Stimulated activated CD8-positive, alpha-beta memory T cell treated with anti-CD3 and anti-CD28 coated beads, Interleukin-2, amount 100 ng/mL, for 1 hour (primary cell): ENCODE measurements around the gene CAMTA1.

ENCODE experiments used
- DNase-seq, 2 donors: peaks; one replicate each; pipeline ENCODE4 v3.0.0-alpha.2; 2020; ENCODE audit warnings: low read depth in 2 of 2

The CAMTA1 gene

DNA sequence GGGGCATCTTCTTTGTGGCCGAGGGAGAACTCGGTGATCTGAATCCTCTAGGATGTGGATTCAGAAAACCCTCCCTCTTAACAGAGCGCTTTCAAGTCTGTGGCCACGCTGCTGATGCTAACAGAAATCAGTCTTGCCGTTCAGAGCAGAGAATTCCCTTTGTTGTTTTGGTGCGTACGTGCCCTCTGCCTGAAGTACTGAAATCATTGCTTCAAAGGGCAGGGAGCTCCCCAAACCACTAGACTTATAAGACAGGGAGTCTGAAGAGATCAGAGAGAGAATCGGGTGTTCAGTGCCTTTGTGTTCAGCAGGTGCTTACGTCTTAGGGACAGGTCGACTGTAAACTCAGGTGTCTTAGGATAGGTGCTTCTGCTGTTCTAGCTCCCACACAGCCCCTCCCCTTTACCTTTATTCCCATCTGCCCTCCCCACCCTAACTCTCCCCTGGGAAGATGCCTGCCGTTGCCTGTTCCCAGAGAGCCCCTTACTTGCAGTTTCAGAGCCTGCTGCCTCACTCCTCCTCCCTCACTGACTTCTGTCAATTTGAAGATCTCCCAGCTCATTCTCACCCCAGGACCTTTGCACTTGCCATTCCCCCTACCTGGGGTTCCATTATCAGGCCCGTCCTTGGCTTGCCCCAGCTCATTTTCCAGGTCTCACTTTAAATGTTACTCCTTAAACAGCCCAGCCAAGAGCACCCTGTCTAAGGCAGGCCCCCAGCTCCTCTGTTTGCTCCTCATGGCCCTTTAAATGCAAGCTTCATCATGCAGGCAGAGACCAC lies 143.0 kb downstream of the CAMTA1 start:
- no peak for DNase-seq

DNA sequence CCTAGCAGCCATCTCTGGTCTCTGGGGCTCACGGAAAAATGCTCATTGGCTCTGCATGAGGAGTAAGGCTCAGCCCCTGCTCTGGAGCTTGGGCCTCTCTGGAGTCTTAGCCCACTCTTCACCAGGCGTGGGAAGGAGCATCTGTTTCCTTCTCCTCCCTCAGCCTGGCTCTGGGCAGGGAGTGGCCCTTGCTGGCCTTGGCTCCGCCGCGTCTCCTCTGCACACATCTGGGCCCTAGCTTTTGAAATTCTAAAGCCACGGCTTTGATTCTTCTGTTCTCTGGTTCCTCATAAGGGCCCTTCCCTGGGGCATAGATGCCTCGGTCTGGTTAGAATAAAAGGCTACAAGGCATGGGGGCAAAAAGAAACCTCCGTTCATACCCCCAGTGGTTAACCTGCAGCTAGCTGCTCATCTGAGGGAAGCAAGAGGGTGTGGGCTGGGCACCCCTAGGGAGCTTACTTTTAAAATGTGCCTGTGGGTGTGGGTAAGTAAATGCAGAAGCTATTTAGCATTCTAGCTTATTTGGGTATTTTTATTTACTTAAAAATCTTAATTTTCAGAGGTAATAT lies 145.6 kb downstream of the CAMTA1 start:
- no peak for DNase-seq

DNA sequence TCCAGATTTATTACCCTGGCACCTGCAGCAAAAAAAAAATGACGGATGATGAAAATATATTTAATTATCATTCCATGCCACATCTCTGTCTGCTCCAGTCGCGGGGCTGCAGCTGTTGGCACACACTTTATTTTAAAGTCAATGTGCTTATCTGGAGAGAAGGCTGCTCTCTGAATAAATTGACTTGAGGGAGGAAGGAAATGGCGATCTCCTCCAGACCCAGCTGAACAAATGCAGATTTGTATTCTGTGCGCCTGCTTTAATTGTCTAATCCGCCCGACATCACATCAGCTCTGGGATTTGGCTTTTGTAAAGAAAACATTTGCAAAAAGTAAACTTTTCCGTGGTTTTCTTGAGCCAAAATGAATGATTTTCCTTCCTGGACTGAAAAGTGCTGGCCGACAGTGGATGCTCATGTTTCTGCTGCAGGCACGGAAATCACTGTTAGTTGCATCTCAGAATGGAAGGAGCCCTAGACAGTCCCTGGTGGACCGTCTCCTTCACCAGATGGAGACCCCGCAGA lies 150.2 kb downstream of the CAMTA1 start:
- no peak for DNase-seq

DNA sequence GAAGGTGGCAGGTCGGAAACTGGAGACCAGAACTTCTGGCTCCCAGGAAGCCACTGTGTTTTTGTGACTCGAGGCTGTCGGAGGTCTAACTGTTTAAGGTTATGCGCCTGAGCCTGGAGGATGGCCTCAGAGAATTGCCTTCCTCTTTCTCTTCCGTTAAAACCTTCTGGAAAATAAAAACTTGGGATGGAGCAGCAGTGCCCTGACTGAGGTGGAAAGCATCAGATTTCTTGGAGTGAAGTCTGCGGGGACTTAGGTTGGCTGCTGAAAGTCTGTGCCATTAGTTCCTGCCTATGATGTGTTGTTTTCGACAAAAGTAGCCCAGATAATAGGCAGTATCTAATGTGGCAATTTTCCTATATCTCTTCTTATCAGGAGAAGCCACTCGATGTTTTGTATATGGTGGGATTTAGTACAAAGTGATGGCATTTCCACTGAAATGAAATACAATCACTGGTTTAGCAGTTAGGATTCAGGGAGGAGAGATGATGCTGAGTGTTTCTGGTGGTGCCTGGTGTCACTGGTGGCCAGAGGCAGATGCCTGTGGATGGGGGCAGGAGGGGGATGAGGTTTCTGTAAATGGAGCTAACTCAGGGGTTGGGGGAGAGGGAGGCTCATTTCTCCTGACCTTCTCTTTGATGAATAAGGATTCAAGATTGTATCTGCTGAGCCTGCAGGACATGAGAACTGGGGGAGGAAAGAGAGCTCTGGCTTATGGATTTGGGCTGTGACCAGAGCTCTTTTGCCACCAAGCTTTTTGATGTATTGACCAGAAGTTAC lies 150.8 kb downstream of the CAMTA1 start:
- DNase-seq: no peak

DNA sequence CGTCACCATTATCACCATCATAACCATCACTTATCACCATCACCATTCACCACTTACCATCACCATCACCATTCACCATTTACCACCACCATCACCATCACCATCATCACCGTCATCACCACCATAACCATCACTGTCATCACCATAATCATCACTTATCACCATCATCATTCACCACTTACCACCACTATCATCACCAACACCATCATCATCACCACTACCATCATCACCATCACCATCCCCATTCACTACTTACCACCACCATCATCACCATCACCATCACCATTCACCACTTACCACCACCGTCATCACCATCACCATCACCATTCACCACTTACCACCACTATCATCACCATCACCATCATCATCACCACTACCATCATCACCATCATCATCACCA lies 151.8 kb downstream of the CAMTA1 start:
- DNase-seq: no peak

DNA sequence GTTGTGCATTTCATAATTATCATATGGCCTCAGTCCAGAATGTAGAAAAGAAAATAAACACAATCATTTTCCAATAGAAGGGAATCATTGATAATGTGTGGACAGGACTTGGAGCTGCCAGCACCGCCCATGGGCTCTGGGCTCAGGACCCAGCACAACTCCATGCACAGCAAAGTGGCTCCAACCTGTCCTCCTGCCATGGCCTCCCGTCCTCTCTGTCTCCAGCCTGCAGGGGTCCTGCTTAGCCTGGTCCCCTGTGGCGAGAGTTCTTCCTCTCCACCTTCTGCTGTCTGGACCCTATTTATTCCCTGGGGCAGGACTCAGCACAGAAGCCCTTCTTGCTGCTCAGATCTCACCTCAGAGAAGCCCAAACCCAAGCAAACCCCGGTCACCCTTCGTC lies 154.1 kb downstream of the CAMTA1 start:
- no peak for DNase-seq

DNA sequence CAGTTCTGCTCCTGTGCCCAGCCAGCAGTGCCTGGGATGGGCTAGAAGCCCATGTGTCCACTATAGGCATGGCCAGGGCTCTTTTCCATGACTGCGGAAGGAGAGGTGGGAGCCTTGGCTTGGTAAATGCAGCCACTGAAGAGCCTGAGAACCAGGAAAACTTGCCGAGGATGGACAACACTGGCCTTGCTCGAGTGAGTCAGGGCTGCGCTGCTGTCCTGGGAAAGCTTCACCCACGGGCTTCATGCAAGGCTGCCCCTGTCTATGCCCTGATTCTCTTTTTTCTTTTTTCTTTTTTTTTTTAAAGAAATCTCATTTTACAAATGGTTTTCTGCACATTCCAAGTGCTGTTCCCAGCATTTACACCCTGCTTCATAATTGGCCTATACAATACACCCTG lies 156.5 kb downstream of the CAMTA1 start:
- no peak for DNase-seq

DNA sequence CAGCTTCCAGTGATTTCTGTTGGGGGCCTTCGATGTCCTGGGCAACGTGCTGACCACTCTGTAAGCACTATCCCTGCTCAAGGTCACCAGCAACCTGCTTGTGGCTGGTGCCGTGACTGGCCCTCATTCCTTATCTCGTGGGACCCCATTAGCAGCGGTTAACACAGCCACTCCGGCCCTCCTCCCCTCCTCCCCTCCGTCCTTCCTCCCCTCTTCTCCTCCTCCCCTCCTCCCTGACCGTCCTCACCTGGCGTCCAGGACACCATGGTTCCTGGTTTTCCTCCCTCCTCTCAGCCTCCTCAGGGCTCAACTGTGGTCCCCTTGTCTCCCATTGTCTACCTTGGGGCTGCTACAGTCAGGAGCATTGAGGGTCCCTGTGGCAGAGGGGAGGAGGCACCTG lies 157.7 kb downstream of the CAMTA1 start:
- no peak for DNase-seq

DNA sequence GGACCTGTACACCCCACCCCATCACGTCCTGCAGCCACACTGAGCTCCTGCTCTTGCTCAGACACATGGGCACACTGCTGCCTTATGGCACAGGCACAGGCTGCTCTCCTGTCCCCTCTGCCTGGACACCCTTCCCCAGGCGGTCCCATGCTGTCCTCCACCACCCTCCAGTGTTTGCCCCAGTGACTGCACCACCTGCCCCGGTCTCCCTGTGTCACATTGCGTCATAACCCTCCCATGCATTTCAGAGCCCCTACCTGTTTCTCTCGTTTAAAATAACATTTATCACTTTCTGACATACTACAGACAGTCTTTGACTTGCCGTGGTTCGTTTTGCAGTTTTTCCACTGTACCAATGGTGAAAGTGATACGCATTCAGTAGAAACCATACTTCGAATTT lies 159.2 kb downstream of the CAMTA1 start:
- DNase-seq: no peak

DNA sequence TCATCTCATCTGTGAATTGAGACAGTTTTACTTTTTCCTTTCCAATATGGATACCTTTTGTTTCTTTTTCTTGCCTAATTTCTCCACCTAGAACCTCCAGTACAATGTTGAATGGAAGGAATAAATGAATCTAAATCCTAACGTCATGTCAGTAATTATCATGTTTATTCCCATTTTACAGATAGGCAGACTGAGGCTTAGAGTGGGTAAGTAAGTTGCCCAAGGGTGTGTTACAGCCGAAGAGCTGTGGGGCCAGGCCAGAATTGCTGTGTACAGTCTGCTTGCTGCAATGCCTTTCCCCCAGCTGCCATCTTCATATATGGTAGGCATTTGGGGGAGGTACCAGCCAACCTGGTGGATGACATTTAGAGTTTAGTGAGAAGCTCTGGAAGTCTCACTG lies 162.7 kb downstream of the CAMTA1 start:
- no peak for DNase-seq

DNA sequence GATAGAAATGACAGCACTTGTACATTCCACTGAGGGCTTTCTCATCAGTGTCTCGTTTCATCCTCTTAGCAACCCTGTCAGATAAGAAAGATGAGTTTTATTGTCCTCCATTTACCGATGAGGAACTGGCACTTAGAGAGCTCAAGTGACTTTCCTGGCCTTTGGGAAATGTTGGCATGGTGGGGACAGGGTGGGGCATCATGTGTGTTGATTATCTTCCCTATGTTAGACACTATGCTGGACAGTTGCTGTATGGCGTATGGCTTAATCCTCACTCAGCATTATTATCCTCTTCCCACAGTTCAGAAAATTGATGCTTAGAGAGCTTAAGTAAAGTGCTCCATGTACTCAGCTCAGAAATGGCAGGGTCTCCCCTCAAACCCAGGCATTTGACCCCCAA lies 163.2 kb downstream of the CAMTA1 start:
- no peak for DNase-seq

DNA sequence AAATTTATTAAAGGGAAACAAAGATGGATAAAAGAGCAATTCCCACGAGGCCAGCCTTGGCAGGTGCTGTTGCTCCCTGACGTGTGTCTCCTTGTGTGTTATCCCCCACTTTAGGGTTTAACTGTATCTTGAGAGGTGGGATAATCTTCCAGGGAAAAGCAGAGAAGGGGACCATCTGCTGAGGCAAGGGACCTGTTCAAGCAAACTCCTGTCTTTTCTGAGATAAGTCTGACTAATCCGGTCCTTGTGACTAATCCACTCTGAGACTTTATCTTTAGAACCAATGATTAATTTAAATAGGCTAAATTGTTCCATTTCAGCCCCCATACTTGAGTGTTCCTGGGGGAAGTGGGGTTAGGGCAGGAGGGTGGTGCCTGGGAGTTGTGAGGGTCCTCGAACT lies 163.6 kb downstream of the CAMTA1 start:
- no peak for DNase-seq

DNA sequence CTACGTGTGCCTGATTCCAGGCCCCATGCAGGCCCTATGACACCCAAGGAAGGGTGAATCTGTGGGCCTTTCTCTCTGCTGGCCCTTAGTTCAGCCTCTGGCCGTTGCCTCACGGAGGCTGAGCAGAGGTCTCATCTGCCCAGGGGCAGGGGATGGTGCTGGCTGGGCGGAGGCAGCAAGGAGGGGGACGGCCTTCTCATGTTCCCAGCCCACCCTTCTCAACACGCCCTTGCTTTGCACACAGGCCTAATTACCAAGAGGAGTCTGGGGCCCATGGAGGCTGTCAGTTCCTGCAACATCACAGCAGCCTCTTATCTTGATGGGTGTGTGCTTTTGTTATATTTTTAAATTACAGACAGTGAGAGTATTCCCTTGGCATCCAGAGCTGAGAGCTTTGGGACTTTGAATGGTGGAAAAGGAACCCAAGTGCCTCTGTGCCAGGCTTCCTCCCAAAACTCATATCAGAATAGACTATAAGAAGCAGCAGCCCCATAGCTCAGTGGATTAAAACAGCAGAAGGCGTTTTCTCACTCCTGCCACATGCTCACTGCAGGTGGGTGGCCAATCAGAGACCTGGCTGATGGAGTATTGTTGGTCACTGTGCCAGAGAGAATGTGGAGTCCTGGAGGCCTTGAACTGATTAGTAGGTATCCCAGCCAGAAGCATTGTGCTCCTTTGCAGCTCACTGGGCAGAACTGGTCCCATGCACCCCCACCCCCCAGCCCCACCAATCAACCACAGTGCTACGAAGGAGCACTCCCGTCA lies 164.9 kb downstream of the CAMTA1 start:
- DNase-seq: no peak

DNA sequence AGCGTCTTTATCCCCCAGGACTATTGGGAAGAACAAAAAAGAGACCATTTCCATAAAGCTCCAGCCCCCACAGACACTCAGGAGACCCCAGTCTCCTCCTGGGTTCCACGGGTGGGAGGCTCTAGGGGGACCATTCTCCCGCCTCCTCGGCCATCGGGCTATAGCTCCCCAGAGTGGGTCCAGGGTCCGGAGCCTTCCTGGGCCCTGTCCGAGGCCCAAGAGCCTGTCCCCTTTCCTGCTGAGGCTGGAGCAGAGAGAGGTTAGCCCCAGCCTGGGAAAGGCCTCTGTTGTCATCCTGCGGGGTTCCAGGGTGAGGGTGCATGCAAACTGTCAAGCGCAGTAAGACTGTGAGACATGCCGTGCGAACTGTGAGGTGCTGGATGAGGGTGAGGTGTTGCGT lies 166.3 kb downstream of the CAMTA1 start:
- DNase-seq: no peak

DNA sequence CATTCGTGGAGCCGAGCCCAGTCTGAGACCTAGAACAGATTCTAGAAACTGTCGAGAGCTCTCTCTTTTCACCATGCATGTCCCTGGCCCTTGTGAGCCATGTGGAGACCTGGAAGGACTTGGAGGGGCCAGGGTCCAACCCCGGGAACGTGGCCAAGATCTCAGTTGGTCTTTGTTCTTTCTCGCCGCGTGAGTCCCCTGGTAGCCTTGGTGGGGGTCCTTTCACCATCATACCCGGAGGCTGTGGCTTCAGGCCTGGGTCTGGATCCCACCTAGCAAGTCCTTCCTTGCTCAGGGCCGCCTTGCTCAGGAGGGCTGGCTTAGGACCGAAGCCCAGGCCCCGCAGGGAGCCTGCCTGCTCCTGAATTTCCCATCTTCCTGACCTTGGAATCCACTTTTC lies 168.0 kb downstream of the CAMTA1 start:
- DNase-seq: no peak

DNA sequence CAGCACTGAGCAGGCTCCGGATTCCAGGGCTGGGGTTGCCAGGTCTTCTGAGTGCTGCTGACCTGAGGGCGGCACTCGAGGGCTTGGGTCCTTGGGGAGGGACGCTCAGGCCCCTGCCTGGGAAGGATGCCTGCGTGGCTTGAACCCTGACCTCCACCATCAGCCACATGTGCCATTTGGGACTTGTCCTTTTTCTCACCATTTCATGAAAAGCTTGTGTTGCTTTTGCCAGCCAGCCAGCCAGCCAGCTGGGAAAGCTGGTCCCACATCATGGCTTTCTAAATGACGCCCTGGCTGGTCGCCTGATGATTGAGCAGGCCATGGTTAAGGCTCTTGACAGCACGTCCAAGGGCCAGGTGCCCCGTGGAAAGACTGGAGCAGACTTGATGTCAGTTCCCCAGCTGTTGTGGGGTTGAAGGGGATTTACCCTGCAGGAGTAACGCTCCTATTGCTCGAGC lies 168.7 kb downstream of the CAMTA1 start:
- DNase-seq: no peak

DNA sequence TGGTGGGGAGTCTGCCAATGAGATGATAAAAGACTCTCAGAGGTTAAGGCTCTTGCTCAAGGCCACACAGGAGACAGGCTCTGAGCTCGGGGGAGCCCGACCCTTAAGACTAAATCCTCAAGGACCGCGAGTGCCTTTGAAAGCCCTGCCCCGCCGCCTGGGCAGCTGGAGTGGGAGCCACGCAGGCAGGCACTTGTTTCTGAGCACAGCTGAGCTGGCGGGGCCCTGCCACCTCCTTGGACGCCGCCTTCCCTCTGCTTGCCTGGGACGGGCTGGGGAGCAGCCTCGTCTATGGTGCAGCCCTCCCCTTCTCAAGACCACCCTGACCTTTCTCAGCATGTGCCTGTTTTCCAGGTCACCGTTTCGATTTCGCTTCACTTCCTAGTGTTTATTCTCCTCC lies 169.3 kb downstream of the CAMTA1 start:
- DNase-seq: no peak

DNA sequence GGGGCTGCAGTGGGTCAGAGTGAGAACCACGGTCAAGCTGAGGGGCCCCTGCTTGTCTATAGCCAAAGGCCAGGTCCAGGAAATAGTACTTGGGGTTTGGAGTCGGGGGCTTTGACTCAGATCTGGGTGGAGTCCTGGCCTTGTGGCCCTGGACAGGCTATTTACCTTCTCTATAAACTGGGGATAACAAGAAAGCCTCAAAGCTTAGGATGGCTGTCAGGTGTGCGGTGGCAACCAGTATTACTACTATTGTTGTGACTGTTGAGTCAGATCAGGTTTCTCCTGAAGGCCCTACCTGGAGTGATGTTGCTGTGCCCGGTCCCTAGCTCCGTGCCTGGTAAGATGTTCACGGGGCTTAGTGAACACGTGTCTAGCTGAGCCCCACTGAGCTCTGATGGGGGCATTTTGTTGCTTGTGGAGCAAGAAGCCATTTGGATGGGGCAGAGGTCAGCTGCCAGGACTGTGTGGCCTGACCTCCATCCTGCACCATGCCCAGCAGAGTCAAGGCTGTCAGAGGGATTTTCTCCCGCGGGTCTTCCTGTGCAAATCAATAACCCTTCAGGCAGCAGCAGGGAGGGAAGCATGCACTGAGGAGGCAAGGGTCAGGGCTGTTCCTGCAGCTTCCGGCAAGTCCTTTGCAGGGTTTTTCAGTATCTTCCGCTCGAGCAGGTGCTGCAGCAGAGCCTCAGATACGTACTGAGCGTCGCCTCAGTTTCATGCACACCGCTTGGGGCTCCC lies 170.3 kb downstream of the CAMTA1 start:
- no peak for DNase-seq

DNA sequence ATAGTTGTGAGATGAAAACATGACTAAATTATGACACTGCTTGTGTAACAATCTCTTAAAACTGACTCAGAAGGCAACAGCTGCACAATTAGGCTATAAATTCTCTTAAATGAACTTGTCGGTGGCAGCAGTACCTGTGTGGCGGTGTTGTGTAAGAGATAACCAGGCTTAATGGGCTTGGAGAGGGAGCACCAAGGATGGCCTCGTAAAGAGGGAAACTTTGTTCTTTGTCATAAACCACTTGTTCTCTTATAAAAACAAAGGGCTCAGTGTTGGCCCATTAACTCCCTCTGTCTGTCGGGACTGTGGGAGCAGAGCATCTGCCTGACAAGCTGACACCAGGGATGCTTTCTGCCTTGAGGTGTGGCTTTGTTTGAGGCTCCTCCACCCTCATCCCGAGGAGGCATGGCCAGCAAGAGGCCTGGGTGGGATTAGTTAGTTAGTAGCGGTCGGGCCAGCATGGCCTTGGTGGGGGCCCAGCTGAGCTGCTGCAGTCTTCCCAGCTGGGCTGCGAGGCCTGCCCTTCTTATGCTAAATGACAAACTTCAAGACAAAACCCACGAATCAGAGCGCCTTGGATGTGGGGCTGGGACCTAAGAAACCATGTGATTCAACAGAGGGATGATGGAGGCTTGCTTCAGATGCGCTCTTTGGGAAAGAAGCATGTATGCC lies 171.4 kb downstream of the CAMTA1 start:
- no peak for DNase-seq

DNA sequence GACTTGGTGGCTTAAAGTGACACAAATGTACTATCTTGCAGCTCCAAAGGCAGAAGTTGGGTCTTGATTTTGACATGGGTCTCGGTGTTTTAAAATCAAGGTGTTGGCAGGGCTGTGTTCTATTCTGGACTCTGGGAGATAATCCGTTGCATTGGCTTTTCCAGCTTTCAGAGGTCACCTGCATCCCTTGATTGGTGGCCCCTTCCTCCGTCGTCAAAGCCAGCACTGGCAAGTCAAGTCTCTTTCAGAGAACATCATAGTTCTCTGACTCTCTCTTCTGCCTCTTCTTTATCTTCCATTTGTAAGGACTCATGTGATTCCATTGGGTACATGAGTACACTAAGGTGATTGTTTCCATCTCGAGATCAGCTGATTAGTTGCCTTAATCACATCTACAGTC lies 172.1 kb downstream of the CAMTA1 start:
- no peak for DNase-seq
